ENCODE results near the gene MAZ.

The MAZ gene

GRCh38 chr16:29808219-29808900 lies 2.0 kb downstream of the MAZ start:
- peak overlapping the region; percentile 59 for H3K4me3 ChIP-seq (ENCODE audit: low read depth, low read length)
- no peak for TF ChIP-seq CTCF (IDR thresholded peaks at IDR 0.05; ENCODE audit: borderline replicate concordance, insufficient read depth, low read depth, low read length)

DNA sequence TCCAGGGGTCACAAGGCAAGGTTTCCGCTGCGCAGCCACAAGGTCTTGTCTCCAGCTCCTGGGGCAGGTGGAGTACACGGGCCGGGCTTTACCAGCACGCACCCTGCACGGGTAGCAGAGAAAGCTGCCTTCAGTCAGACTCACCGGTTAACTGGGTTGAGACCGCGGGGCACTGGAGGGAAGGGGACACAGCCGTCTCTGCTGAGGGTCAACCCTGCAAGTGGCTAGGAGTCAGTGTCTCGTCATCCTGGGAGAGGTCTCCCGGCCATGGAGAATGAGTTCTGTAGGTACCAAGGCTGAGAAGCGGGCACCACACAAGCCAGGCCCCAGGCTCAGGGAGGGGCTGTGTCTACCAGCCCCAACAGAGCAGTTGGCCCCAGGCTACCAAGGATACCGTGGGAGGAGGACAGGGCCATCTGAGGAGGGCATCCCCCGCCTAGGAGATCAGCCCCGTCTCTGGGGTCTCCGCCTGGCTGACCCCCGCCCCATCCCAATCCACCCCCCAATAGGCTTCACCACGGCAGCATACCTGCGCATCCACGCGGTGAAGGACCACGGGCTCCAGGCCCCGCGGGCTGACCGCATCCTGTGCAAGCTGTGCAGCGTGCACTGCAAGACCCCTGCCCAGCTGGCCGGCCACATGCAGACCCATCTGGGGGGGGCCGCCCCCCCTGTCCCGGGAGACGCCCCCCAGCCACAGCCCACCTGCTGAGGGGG lies 2.9 kb downstream of the MAZ start:
- TF ChIP-seq CTCF (IDR thresholded peaks at IDR 0.05; ENCODE audit: borderline replicate concordance, insufficient read depth, low read depth, low read length) = no peak
- H3K4me3 ChIP-seq (ENCODE audit: low read depth, low read length) = peak overlapping the region; percentile 2

DNA sequence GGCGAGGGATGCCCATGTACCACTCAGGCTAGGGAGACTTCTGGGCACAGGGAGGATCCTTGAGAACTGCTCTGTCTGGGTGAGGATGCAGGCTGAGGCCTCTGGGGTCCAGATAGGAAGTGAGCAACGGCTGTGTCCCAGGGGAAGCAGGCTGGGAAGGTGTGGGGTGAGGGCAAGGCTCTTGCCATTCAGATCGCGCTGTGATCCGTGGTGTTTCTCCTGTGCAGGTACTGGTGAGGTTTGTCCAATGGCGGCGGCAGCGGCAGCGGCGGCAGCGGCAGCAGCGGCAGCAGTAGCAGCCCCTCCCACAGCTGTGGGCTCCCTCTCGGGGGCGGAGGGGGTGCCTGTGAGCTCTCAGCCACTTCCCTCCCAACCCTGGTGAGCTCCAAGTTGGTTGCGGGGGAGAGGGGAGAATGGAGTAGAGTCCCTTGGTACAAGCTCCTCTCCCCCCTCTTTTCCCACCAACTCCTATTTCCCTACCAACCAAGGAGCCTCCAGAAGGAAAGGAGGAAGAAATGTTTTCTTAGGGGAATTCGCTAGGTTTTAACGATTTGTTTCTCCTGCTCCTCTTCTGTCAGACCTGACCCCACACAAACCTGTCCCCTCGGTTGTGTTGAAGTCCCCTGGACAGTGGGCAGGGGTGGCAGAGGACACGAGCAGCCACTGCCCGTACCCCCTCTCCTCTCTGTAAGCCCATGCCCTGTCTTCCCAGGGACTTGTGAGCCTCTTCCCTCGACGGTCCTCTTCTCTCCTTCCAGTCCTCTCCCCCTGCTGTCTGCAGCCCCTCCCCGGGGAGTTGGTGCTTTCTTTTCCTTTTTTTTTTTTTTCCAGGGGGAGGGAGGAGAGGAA lies 3.7 kb downstream of the MAZ start:
- no peak overlapping the region for H3K4me3 ChIP-seq (ENCODE audit: low read depth, low read length)
- TF ChIP-seq CTCF (IDR thresholded peaks at IDR 0.05; ENCODE audit: borderline replicate concordance, insufficient read depth, low read depth, low read length) = no peak

DNA sequence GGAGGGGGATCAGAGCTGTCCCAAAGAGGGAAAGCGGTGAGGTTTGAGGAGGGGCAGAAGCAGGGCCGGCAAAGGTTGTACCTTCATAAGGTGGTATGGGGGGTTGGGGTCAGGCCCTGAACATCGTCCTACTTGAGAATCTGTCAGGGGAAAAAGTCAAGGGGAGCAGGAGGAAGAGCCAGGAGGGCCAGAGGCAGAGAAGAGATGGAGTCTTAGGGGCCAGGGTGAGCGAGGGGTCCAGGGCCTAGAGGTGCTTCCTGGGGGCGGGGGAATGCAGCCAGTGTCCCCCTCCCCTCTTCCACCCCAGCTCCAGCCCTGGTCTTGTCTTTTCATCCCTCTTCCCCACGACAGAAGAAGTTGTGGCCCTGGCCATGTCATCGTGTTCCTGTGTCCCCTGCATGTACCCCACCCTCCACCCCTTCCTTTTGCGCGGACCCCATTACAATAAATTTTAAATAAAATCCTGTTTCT lies 4.4 kb downstream of the MAZ start:
- no peak overlapping the region for H3K4me3 ChIP-seq (ENCODE audit: low read depth, low read length)

GRCh38 chr16:29811170-29811895 lies 5.0 kb downstream of the MAZ start:
- no peak for TF ChIP-seq CTCF (IDR thresholded peaks at IDR 0.05; ENCODE audit: borderline replicate concordance, insufficient read depth, low read depth, low read length)
- H3K4me3 ChIP-seq (ENCODE audit: low read depth, low read length) = peak overlapping the region; percentile 45

More for the DNA sequence above, 4.4 kb downstream of the MAZ start:
- TF ChIP-seq CTCF (IDR thresholded peaks at IDR 0.05; ENCODE audit: borderline replicate concordance, insufficient read depth, low read depth, low read length) = no peak

GRCh38 chr16:29811896-29812665 lies 5.8 kb downstream of the MAZ start, which contains the start of gene PRRT2:
TSS of gene PRRT2 (plus strand) at chr16:29812193. CDS start at chr16:29813055, 862 bp downstream.
- TF ChIP-seq CTCF (IDR thresholded peaks at IDR 0.05; ENCODE audit: borderline replicate concordance, insufficient read depth, low read depth, low read length) = no peak
- H3K4me3 ChIP-seq (ENCODE audit: low read depth, low read length) = peak within 1 kb of the TSS; percentile 45

All from GM12875 (cell line).